OCI-LY3 (cell line): Measurements from ENCODE around the gene BZW2.

ENCODE experiments used
- CTCF ChIP-seq: fragments of 200-600, 300-600 bp; sonication (generic); IDR thresholded peaks from 2 replicates; pipeline ENCODE4 v1.5.1; 2014; ENCODE audit warnings: antibody characterized with exemption, low read length, low read depth
- EZH2phosphoT487 ChIP-seq: fragments of 200-600 bp; shearing (Covaris generic); IDR thresholded peaks from 2 replicates; pipeline ENCODE4 v1.6.1; 2018; ENCODE audit warnings: antibody characterized with exemption, mixed run types, low read depth

- no peak for TF ChIP-seq CTCF
- no peak for TF ChIP-seq EZH2phosphoT487
Observed at GRCh38 chr7:16727736-16728135, 81.8 kb downstream of the BZW2 start.
